Uterus (tissue), 4 donors: ENCODE measurements around the gene MTHFD2L. TPM values are rescaled to one million over a fixed set of nuclear protein-coding genes. Genes with fewer than 3 reads are reported as not detected.

Source experiments
- DNase-seq, 2 donors: peaks; one replicate each; pipeline ENCODE4 v3.0.0-alpha.2; 2019 to 2020
- H3K27ac ChIP-seq, 2 donors: fragments of 200-600 bp; sonication (generic); 1 replicate in 1 of 2; 2 replicates in 1 of 2; pipeline ENCODE4 v1.5.1; 2016 to 2018
- H3K27me3 ChIP-seq, 2 donors: fragments of 200-600 bp; sonication (generic); one replicate each; pipeline ENCODE4 v1.5.1; 2018 to 2019; ENCODE audit warnings: control low read depth in 1 of 2
- H3K36me3 ChIP-seq, 2 donors: fragments of 200-600 bp; sonication (generic); one replicate each; pipeline ENCODE4 v1.5.1; 2019; ENCODE audit warnings: control low read depth in 1 of 2
- H3K4me1 ChIP-seq, 2 donors: fragments of 200-600 bp; sonication (generic); one replicate each; pipeline ENCODE4 v1.5.1; 2018 to 2019; ENCODE audit warnings: control low read depth in 1 of 2
- H3K4me3 ChIP-seq, 2 donors: fragments of 200-600 bp; sonication (generic); 1 replicate in 1 of 2; 2 replicates in 1 of 2; pipeline ENCODE4 v1.5.1; 2018 to 2019; ENCODE audit warnings: mild to moderate bottlenecking in 1 of 2
- H3K9me3 ChIP-seq, 2 donors: fragments of 200-600 bp; sonication (generic); one replicate each; pipeline ENCODE4 v1.5.1; 2019; ENCODE audit warnings: control low read depth in 1 of 2
- POLR2A ChIP-seq, 2 donors: fragments of 450-650 bp; IDR thresholded peaks; one replicate each; pipeline ENCODE4 v1.6.1; 2016; ENCODE audit warnings: antibody characterized with exemption in 2 of 2, mild to moderate bottlenecking in 1 of 2, moderate library complexity in 1 of 2
- intact Hi-C: fragments of 100-400 bp; cut with DNase I; formaldehyde crosslinking; loops from one replicate; pipeline ENCODE4 v1.15.1; 2023; ENCODE audit warnings: low total_unique reads
- total RNA-seq, 4 donors: library from RNA; depleted of rRNA in 3 of 4; stranded (reverse); fragments of >200 nt in 3 of 4; gene quantifications; one replicate each; pipeline versions ENCODE4 v1.1.0 to v1.2.4, GENCODE V29; 2014 to 2023
- TF ChIP-seq, protein P1 (sequence below), 4 experiments: fragments of 200-600 bp in 2 of 4; fragments of 450-650 bp in 2 of 4; sonication (generic) in 2 of 4; IDR thresholded peaks; one replicate each; pipeline ENCODE4 v1.5.1; 2016 to 2019; ENCODE audit warnings: antibody characterized with exemption in 4 of 4, mild to moderate bottlenecking in 2 of 4, moderate library complexity in 1 of 4
- donor health status: DM: yes; HTN: yes; CAD: no.

MTHFD2L gene
- total RNA-seq, 4 donors from 2014 or later: 2.4 to 32.5 (median 12.9) TPM

GRCh38 chr4:74156521-74156920 is 1.4 kb upstream of the MTHFD2L start:
- TF ChIP-seq, protein P1, sequence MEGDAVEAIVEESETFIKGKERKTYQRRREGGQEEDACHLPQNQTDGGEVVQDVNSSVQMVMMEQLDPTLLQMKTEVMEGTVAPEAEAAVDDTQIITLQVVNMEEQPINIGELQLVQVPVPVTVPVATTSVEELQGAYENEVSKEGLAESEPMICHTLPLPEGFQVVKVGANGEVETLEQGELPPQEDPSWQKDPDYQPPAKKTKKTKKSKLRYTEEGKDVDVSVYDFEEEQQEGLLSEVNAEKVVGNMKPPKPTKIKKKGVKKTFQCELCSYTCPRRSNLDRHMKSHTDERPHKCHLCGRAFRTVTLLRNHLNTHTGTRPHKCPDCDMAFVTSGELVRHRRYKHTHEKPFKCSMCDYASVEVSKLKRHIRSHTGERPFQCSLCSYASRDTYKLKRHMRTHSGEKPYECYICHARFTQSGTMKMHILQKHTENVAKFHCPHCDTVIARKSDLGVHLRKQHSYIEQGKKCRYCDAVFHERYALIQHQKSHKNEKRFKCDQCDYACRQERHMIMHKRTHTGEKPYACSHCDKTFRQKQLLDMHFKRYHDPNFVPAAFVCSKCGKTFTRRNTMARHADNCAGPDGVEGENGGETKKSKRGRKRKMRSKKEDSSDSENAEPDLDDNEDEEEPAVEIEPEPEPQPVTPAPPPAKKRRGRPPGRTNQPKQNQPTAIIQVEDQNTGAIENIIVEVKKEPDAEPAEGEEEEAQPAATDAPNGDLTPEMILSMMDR (IDR thresholded peaks at IDR 0.05): no peak
- no peak for TF ChIP-seq POLR2A (IDR thresholded peaks at IDR 0.05)
- Histone ChIP-seq H3K36me3 (no peaks in the 10 kb centered on the region), H3K4me3 (no peak overlapping the region), H3K27ac (no peak overlapping the region), H3K27me3 (no peaks in the 10 kb centered on the region), H3K4me1 (no peaks in the 10 kb centered on the region), H3K9me3 (no peaks in the 10 kb centered on the region)
- DNase-seq: no peak
- intact Hi-C loops: no loop called here

DNA sequence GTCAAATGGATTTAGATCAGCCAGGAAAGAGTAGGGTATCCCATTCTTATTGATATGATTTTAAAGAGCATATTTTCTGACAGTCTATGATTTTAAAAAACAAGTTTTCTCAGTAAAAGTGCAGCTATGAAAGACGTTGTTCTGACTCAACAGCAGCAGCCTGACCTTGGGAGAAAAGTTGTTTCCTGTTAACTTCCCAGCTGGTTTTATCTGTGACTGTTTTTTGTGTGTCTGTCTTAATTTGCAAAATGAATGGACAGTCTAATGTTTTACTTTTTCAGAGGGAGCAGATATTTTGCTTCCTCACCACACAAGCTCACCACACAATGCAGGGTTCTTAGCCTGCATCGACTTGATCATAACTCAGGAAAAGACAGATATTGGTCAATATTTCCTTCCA is 764 bp upstream of the MTHFD2L start:
- Histone ChIP-seq H3K4me1 (no peaks in the 10 kb centered on the region), H3K9me3 (no peaks in the 10 kb centered on the region), H3K27ac (peak overlapping the region; percentile 84 to 91), H3K4me3 (peak overlapping the region; percentile 53 to 82), H3K27me3 (no peaks in the 10 kb centered on the region), H3K36me3 (no peaks in the 10 kb centered on the region)
- intact Hi-C loops: no loop called here
- TF ChIP-seq POLR2A (IDR thresholded peaks at IDR 0.05): no peak
- TF ChIP-seq, protein P1 (IDR thresholded peaks at IDR 0.05): no peak
- no peak for DNase-seq

DNA sequence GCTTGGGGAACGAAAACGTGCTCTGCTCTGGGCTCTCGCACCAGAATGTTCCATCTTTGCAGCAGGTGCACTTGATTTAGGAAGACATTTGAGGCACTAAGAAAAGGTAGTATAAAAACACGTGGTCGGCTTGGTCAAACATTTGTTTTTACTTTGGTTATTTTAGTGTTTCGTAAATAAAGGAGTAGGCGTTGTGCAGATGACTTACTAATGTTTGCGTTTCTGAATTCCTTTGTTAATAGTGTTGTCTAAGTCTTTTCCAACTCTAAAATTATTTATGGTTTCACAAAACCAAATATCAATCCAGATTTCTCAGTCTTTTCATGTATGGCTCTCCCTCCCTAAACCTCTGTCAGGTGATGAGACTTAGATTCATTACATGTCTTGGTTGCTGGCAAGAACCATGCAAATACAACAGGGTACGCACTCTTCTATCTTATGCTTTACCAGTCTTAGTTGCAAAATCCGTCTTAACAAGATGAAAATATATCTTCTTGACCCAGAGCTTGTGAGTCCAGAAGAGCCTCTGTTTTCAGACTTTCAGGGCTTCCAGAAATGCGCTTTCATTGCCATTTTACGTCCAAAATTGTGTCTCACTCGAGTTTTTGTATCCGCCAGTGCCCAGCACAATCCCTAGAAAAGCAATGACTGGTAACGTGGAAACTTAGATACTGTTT is 686 bp downstream of the MTHFD2L start:
- H3K36me3 ChIP-seq: no peaks in the 10 kb centered on the region
- no peaks in the 10 kb centered on the region for H3K4me1 ChIP-seq
- no peaks in the 10 kb centered on the region for H3K27me3 ChIP-seq
- H3K27ac ChIP-seq: peak overlapping the region; percentile 84 to 91
- TF ChIP-seq, protein P1 (IDR thresholded peaks at IDR 0.05): no peak
- TF ChIP-seq POLR2A (IDR thresholded peaks at IDR 0.05): no peak
- no peaks in the 10 kb centered on the region for H3K9me3 ChIP-seq
- intact Hi-C loops: no loop called here
- no peak for DNase-seq
- H3K4me3 ChIP-seq: peak overlapping the region; percentile 53 to 82

DNA sequence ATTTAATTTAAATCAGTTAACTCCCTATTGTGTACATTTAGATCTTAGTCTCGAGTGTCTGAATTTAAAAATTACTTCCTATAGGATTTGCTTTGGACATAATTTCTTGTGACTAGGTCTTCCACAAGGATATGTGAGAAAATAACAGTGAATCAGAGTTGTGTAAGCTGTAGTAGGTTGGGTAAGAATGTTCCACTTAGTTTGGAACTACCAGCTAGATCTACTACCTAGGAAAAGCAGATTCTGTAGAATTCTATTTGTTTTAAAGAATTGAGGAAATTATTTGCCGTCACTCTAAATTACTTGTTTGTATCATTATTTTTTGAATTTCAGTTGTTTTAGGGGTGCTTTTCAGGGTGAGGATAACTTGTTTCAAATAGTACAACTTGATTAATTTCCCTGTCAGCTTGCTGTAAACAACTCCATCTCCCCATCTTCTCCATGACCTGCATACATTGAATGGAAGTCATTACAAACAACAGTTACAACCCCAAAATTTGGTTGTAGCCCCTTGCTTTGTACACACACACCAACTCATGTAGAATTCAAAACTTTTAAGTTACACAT is 1.3 kb downstream of the MTHFD2L start:
- H3K9me3 ChIP-seq: no peaks in the 10 kb centered on the region
- intact Hi-C loops: no loop called here
- no peaks in the 10 kb centered on the region for H3K4me1 ChIP-seq
- H3K4me3 ChIP-seq: peak overlapping the region in 1 of 2 donors; percentile 82
- TF ChIP-seq POLR2A (IDR thresholded peaks at IDR 0.05): no peak
- TF ChIP-seq, protein P1 (IDR thresholded peaks at IDR 0.05): no peak
- no peaks in the 10 kb centered on the region for H3K36me3 ChIP-seq
- DNase-seq: no peak
- H3K27me3 ChIP-seq: no peaks in the 10 kb centered on the region
- peak overlapping the region in 1 of 2 donors; percentile 3 for H3K27ac ChIP-seq

GRCh38 chr4:74161666-74162450 is 3.9 kb downstream of the MTHFD2L start:
- H3K9me3 ChIP-seq: no peaks in the 10 kb centered on the region
- no peak for TF ChIP-seq POLR2A (IDR thresholded peaks at IDR 0.05)
- TF ChIP-seq, protein P1 (IDR thresholded peaks at IDR 0.05): no peak
- intact Hi-C loops: no loop called here
- H3K36me3 ChIP-seq: no peaks in the 10 kb centered on the region
- H3K4me3 ChIP-seq: no peak overlapping the region
- H3K27me3 ChIP-seq: no peaks in the 10 kb centered on the region
- H3K27ac ChIP-seq: no peak overlapping the region
- H3K4me1 ChIP-seq: no peaks in the 10 kb centered on the region
- no peak for DNase-seq
